OCI-LY1 (cell line): ENCODE data around the gene NCOA4.

Source experiments
- H2AFZ ChIP-seq: fragments of 200-600 bp; sonication (generic), shearing (Covaris generic); 2 replicates; pipeline ENCODE4 v1.6.0; 2014; ENCODE audit warnings: antibody characterized with exemption, mild to moderate bottlenecking, low read length
- H3F3A ChIP-seq: fragments of 200-600 bp; sonication (generic), shearing (Covaris generic); 2 replicates; pipeline ENCODE4 v1.6.0; 2014; ENCODE audit warnings: mild to moderate bottlenecking, antibody characterized with exemption, low read length, moderate library complexity; ENCODE audit not compliant: insufficient read depth
- H3K27ac ChIP-seq: fragments of 200-600 bp; sonication (generic); 2 replicates; pipeline ENCODE4 v1.5.1; 2014; ENCODE audit warnings: low read length, mixed run types, mild to moderate bottlenecking, low read depth; ENCODE audit not compliant: poor library complexity, severe bottlenecking
- H3K27me3 ChIP-seq: fragments of 200-600 bp; sonication (generic); 2 replicates; pipeline ENCODE4 v1.6.0; 2014; ENCODE audit warnings: antibody characterized with exemption, mild to moderate bottlenecking, low read length, moderate library complexity; ENCODE audit not compliant: insufficient read depth
- H3K36me3 ChIP-seq: fragments of 200-600 bp; sonication (generic); 2 replicates; pipeline ENCODE4 v1.6.1; 2014; ENCODE audit warnings: mild to moderate bottlenecking, antibody characterized with exemption, low read length, moderate library complexity, mixed read lengths; ENCODE audit not compliant: insufficient read depth
- H3K4me1 ChIP-seq: fragments of 200-600 bp; sonication (generic); 2 replicates; pipeline ENCODE4 v1.5.1; 2014; ENCODE audit warnings: mild to moderate bottlenecking, low read length, moderate library complexity; ENCODE audit not compliant: insufficient read depth, severe bottlenecking
- H3K4me2 ChIP-seq: fragments of 200-600 bp; sonication (generic), shearing (Covaris generic); 2 replicates; pipeline ENCODE4 v1.6.1; 2014; ENCODE audit warnings: low read length
- H3K4me3 ChIP-seq: fragments of 200-600 bp; sonication (generic); 2 replicates; pipeline ENCODE4 v1.5.1; 2014; ENCODE audit warnings: low read length, low read depth, mild to moderate bottlenecking, mixed read lengths; ENCODE audit not compliant: poor library complexity, severe bottlenecking
- H3K79me2 ChIP-seq: fragments of 200-600 bp; shearing (Covaris generic); 2 replicates; pipeline ENCODE4 v1.6.1; 2016; ENCODE audit warnings: mixed run types, low read length, mixed read lengths; ENCODE audit not compliant: insufficient read depth
- H3K9ac ChIP-seq: fragments of 200-600 bp; sonication (generic), shearing (Covaris generic); 2 replicates; pipeline ENCODE4 v1.6.1; 2014; ENCODE audit warnings: mild to moderate bottlenecking, low read length, mixed read lengths
- H3K9me2 ChIP-seq: fragments of 200-600 bp; sonication (generic), shearing (Covaris generic); 2 replicates; pipeline ENCODE4 v1.6.1; 2014; ENCODE audit warnings: low read depth, mild to moderate bottlenecking, low read length, mixed read lengths
- H3K9me3 ChIP-seq: fragments of 200-600 bp; shearing (Covaris generic); 2 replicates; pipeline ENCODE4 v1.6.1; 2014; ENCODE audit warnings: low read length, mixed read lengths
- H4K20me1 ChIP-seq: fragments of 200-600 bp; sonication (generic), shearing (Covaris generic); 2 replicates; pipeline ENCODE4 v1.6.0; 2016; ENCODE audit warnings: mild to moderate bottlenecking, low read length; ENCODE audit not compliant: insufficient read depth
- EZH2 ChIP-seq: fragments of 200-600 bp; sonication (generic), shearing (Covaris generic); IDR thresholded peaks from 2 replicates; pipeline ENCODE4 v1.8.0; 2017; ENCODE audit warnings: borderline replicate concordance, mixed run types, mild to moderate bottlenecking, antibody characterized with exemption, low read length, moderate library complexity, mixed read lengths
- TF ChIP-seq, protein P1 (sequence below): fragments of 200-600 bp; sonication (generic), shearing (Covaris generic); IDR thresholded peaks from 2 replicates; pipeline ENCODE4 v1.5.1; 2017; ENCODE audit warnings: mild to moderate bottlenecking, antibody characterized with exemption, low read length, moderate library complexity, mixed read lengths

NCOA4 gene

DNA sequence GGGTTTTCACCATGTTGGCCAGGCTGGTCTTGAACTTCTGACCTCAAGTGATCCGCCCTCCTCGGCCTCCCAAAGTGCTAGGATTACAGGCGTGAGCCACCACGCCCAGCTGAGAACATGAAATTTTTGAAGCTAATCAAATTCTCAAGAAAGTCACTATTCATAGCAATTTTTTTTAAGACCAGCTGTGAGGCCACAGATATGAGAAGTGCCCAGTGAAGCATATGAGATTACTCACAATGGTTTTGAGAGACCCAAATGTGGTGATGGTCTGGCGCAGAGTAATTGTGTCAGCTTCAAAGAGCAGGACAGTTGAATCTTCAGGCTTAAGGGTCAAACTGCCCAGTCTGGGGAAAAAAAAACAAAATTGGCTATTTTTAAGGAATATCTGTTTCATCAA, 16.2 kb downstream of the NCOA4 start:
- Histone ChIP-seq H3K4me2 (no peak overlapping the region), H4K20me1 (no peaks in the 10 kb centered on the region), H3F3A (no peaks in the 10 kb centered on the region), H3K27ac (no peak overlapping the region), H3K36me3 (peaks cover 75% of the 10 kb centered on the region), H3K4me3 (no peak overlapping the region), H3K9me3 (no peaks in the 10 kb centered on the region), H3K79me2 (peaks cover 36% of the 10 kb centered on the region), H3K27me3 (no peaks in the 10 kb centered on the region), H3K4me1 (peaks cover 11% of the 10 kb centered on the region), H2AFZ (no peak overlapping the region), H3K9me2 (no peaks in the 10 kb centered on the region), H3K9ac (no peak overlapping the region)
- no peak for TF ChIP-seq EZH2
- TF ChIP-seq, protein P1, sequence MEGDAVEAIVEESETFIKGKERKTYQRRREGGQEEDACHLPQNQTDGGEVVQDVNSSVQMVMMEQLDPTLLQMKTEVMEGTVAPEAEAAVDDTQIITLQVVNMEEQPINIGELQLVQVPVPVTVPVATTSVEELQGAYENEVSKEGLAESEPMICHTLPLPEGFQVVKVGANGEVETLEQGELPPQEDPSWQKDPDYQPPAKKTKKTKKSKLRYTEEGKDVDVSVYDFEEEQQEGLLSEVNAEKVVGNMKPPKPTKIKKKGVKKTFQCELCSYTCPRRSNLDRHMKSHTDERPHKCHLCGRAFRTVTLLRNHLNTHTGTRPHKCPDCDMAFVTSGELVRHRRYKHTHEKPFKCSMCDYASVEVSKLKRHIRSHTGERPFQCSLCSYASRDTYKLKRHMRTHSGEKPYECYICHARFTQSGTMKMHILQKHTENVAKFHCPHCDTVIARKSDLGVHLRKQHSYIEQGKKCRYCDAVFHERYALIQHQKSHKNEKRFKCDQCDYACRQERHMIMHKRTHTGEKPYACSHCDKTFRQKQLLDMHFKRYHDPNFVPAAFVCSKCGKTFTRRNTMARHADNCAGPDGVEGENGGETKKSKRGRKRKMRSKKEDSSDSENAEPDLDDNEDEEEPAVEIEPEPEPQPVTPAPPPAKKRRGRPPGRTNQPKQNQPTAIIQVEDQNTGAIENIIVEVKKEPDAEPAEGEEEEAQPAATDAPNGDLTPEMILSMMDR = no peak

- Histone ChIP-seq H3K27me3 (no peaks in the 10 kb centered on the region), H3K4me2 (no peak overlapping the region), H3K27ac (no peak overlapping the region), H3K9me3 (no peaks in the 10 kb centered on the region), H4K20me1 (no peaks in the 10 kb centered on the region), H3K4me3 (no peak overlapping the region), H3K4me1 (no peaks in the 10 kb centered on the region), H3K9ac (no peak overlapping the region), H2AFZ (no peak overlapping the region), H3K9me2 (no peaks in the 10 kb centered on the region), H3K79me2 (peaks cover 21% of the 10 kb centered on the region), H3F3A (no peaks in the 10 kb centered on the region), H3K36me3 (peaks cover 83% of the 10 kb centered on the region)
- no peak for TF ChIP-seq EZH2
- TF ChIP-seq, protein P1 = no peak
Measured at GRCh38 chr10:46012746-46013145, 17.7 kb downstream of the NCOA4 start.

GRCh38 chr10:46006219-46006618, 24.2 kb downstream of the NCOA4 start:
- Histone ChIP-seq H3K27me3 (no peaks in the 10 kb centered on the region), H3K4me3 (no peak overlapping the region), H3K36me3 (peaks cover 99% of the 10 kb centered on the region), H2AFZ (no peak overlapping the region), H3F3A (no peaks in the 10 kb centered on the region), H3K4me1 (no peaks in the 10 kb centered on the region), H3K9me2 (no peaks in the 10 kb centered on the region), H3K9ac (no peak overlapping the region), H3K9me3 (no peaks in the 10 kb centered on the region), H3K79me2 (no peaks in the 10 kb centered on the region), H3K27ac (no peak overlapping the region), H3K4me2 (no peak overlapping the region), H4K20me1 (no peaks in the 10 kb centered on the region)
- TF ChIP-seq EZH2 = no peak
- TF ChIP-seq, protein P1 = no peak
